ENCODE measurements around the gene LYPD3. TPM values are rescaled to one million over a fixed set of nuclear protein-coding genes. Genes with fewer than 3 reads are reported as not detected.

LYPD3 gene
- total and polyA plus RNA-seq, 2 donors (not counting 3 experiments of a cell fraction or from before 2014, with no cell fraction given) = 0.52 TPM; not detected in 1

GRCh38 chr19:43479961-43480561 lies 14.7 kb upstream of the LYPD3 start:
- TF ChIP-seq MAX (IDR thresholded peaks at IDR 0.05; ENCODE audit: insufficient read depth, insufficient read length) (no peak), JUN (IDR thresholded peaks at IDR 0.05; ENCODE audit: borderline replicate concordance, insufficient read depth, insufficient read length, low read depth) (no peak), FOS (IDR thresholded peaks at IDR 0.05; ENCODE audit: borderline replicate concordance, insufficient read depth, low read length) (no peak), EZH2 (IDR thresholded peaks at IDR 0.05; ENCODE audit: borderline replicate concordance, low read depth, low read length, severe bottlenecking) (no peak), POLR2A (IDR thresholded peaks at IDR 0.05; ENCODE audit: low read depth, low read length) (no peak), MYC (IDR thresholded peaks at IDR 0.05; ENCODE audit: low read depth, low read length) (no peak), POLR2AphosphoS5 (IDR thresholded peaks at IDR 0.05; ENCODE audit: insufficient read depth, low read depth, low read length) (no peak)
- Histone ChIP-seq H4K20me1 (replicated peaks; ENCODE audit: control insufficient read depth, extremely low read depth, insufficient read depth, low read length) (no peaks in the 10 kb centered on the region), H3K9me3 (replicated peaks; ENCODE audit: control insufficient read depth, insufficient read depth, low read length) (no peaks in the 10 kb centered on the region), H3K4me3 (replicated peaks in 1 of 3; ENCODE audit: insufficient read depth in 1 of 3, low read depth in 1 of 3, low read length in 3 of 3) (no peak overlapping the region), H3K4me1 (ENCODE audit: control insufficient read depth, extremely low read depth, insufficient read depth, low read length) (peaks cover 6% of the 10 kb centered on the region), H2AFZ (ENCODE audit: low read depth, low read length) (no peak overlapping the region), H3K27me3 (ENCODE audit: control insufficient read depth in 2 of 2, insufficient read depth in 2 of 2, low read length in 2 of 2) (no peaks in the 10 kb centered on the region), H3K27ac (ENCODE audit: insufficient read depth, low read depth, low read length) (no peak overlapping the region), H3K4me2 (ENCODE audit: insufficient read depth, low read length) (no peak overlapping the region), H3K9me1 (replicated peaks; ENCODE audit: control insufficient read depth, extremely low read depth, insufficient read depth, low read length) (no peaks in the 10 kb centered on the region), H3K36me3 (ENCODE audit: control insufficient read depth in 2 of 2, extremely low read depth in 1 of 2, insufficient read depth in 2 of 2, low read length in 2 of 2) (peaks cover 0 to 2% of the 10 kb centered on the region in 2 experiments), H3K9ac (replicated peaks; ENCODE audit: extremely low read depth, insufficient read depth, low read length) (no peak overlapping the region), H3K79me2 (ENCODE audit: control insufficient read depth, insufficient read depth, low read length) (no peaks in the 10 kb centered on the region)
- no TSS peak for BruUV-seq (replicated peaks)
- DNase-seq (ENCODE audit: low read depth, low spot score) = no peak
- FAIRE-seq = no peak
- intact Hi-C loops (cut with micrococcal nuclease) = no loop called here
- dilution Hi-C loops (cut with MboI; ENCODE audit: extremely low pct_ligation_motif_present, low sequenced_read_pairs) = no loop called here
- ChIA-PET CTCF (interaction anchor here (0.9 to 2.6 kb wide), 8 partner anchors 9 to 47 kb away, joined by 3 to 13 read pairs (median 3); no protein-coding TSS in a partner anchor), POLR2A (no interaction called here)

- BruUV-seq (replicated peaks) = no TSS peak
- DNase-seq (ENCODE audit: low read depth, low spot score) = no peak
- H3K4me2 ChIP-seq (ENCODE audit: insufficient read depth, low read length) = no peak overlapping the region
- H3K27me3 ChIP-seq (ENCODE audit: control insufficient read depth in 2 of 2, insufficient read depth in 2 of 2, low read length in 2 of 2) = no peaks in the 10 kb centered on the region
- peaks cover 11% of the 10 kb centered on the region for H3K4me1 ChIP-seq (ENCODE audit: control insufficient read depth, extremely low read depth, insufficient read depth, low read length)
- dilution Hi-C loops (cut with MboI; ENCODE audit: extremely low pct_ligation_motif_present, low sequenced_read_pairs) (no loop called here), intact Hi-C loops (cut with micrococcal nuclease) (no loop called here)
- no peaks in the 10 kb centered on the region for H4K20me1 ChIP-seq (replicated peaks; ENCODE audit: control insufficient read depth, extremely low read depth, insufficient read depth, low read length)
- no peak overlapping the region for H2AFZ ChIP-seq (ENCODE audit: low read depth, low read length)
- POLR2A ChIA-PET = no interaction called here
- no peak overlapping the region for H3K27ac ChIP-seq (ENCODE audit: insufficient read depth, low read depth, low read length)
- H3K4me3 ChIP-seq (replicated peaks in 1 of 3; ENCODE audit: insufficient read depth in 1 of 3, low read depth in 1 of 3, low read length in 3 of 3) = no peak overlapping the region
- H3K79me2 ChIP-seq (ENCODE audit: control insufficient read depth, insufficient read depth, low read length) = no peaks in the 10 kb centered on the region
- H3K9me3 ChIP-seq (replicated peaks; ENCODE audit: control insufficient read depth, insufficient read depth, low read length) = no peaks in the 10 kb centered on the region
- no peak overlapping the region for H3K9ac ChIP-seq (replicated peaks; ENCODE audit: extremely low read depth, insufficient read depth, low read length)
- peaks cover 0 to 2% of the 10 kb centered on the region in 2 experiments for H3K36me3 ChIP-seq (ENCODE audit: control insufficient read depth in 2 of 2, extremely low read depth in 1 of 2, insufficient read depth in 2 of 2, low read length in 2 of 2)
- H3K9me1 ChIP-seq (replicated peaks; ENCODE audit: control insufficient read depth, extremely low read depth, insufficient read depth, low read length) = no peaks in the 10 kb centered on the region
- CTCF ChIA-PET = interaction anchor here (1.0 to 2.6 kb wide), 4 partner anchors 11 to 46 kb away, joined by 3 to 13 read pairs (median 3); no protein-coding TSS in a partner anchor
- no peak for TF ChIP-seq MYC (IDR thresholded peaks at IDR 0.05; ENCODE audit: low read depth, low read length)
- TF ChIP-seq POLR2A (IDR thresholded peaks at IDR 0.05; ENCODE audit: low read depth, low read length) = no peak
- TF ChIP-seq MAX (IDR thresholded peaks at IDR 0.05; ENCODE audit: insufficient read depth, insufficient read length) = no peak
- no peak for TF ChIP-seq JUN (IDR thresholded peaks at IDR 0.05; ENCODE audit: borderline replicate concordance, insufficient read depth, insufficient read length, low read depth)
- no peak for TF ChIP-seq CTCF (IDR thresholded peaks at IDR 0.05; ENCODE audit: extremely low read depth in 1 of 2, insufficient read depth in 1 of 2, low read depth in 1 of 2, low read length in 2 of 2)
- TF ChIP-seq POLR2AphosphoS5 (IDR thresholded peaks at IDR 0.05; ENCODE audit: insufficient read depth, low read depth, low read length) = no peak
- TF ChIP-seq GATA2 (IDR thresholded peaks at IDR 0.05; ENCODE audit: insufficient read depth, insufficient read length, low read depth, low read length) = no peak
- TF ChIP-seq EZH2 (IDR thresholded peaks at IDR 0.05; ENCODE audit: borderline replicate concordance, low read depth, low read length, severe bottlenecking) = no peak
- TF ChIP-seq FOS (IDR thresholded peaks at IDR 0.05; ENCODE audit: borderline replicate concordance, insufficient read depth, low read length) = no peak
- no peak for FAIRE-seq
These were observed 13.8 kb upstream of the LYPD3 start for GRCh38 chr19:43479226-43479625.

Data from endothelial cell of umbilical vein (primary cell).